Pulmonary artery endothelial cell (primary cell): ENCODE results near the gene ETV3L. TPM values are rescaled to one million over a fixed set of nuclear protein-coding genes. Genes with fewer than 3 reads are reported as not detected.
"Not testable (repeated sequence)": the region's sequence is repeated elsewhere in the genome, so short reads cannot be mapped to it uniquely, and the experiment has no call there.

Source experiments
- DNase-seq: peaks from one replicate; pipeline ENCODE4 v3.0.0-alpha.2; 2011; ENCODE audit warnings: low read depth, low spot score
- total RNA-seq: library from RNA; depleted of rRNA; stranded (reverse); fragments of >200 nt; gene quantifications from 2 replicates; pipeline ENCODE4 v1.2.3, GENCODE V29; 2014

Gene ETV3L
- total RNA-seq, 1 donor from 2014 or later: not detected

DNA sequence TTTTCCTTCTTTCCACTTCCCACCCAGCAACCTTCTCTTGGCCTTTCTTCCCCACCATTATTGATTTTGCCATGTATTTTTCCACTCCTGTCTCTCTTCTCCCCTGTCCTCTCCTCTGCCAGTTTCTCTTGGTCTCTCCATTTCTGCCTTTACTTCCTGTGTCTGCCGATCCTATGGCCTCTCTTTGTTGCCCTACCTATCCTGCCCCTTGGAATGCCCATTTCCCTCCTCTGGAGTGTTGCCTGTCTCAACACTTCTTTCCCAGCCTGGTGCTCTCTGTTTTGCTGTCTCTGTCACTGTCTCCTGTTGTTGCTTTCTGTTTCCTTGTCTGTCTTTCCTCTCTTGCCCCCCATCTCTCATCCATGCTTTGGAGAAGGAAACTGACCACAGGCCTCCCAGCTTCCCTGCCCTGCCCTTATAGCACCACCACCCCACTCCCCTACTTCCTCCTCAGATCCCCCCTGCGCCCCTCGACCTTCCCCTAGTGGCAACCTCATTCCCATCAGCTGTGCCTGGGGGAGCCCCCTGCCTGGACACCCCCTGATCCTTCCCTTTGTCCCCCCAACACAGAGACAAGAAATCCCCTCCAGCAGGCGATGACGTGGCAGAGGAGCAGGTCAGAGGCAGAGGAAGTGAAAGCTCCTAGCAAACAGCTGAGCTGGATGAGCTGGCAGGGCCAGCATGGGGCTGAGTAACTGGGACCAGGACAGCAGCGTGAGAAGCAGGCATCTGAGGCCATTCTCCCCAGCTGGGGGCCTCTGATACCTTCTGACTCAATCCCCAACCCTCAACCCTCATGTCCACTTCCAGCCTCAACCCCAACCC is 6.6 kb upstream of the ETV3L start:
- DNase-seq: peak; percentile 24

DNA sequence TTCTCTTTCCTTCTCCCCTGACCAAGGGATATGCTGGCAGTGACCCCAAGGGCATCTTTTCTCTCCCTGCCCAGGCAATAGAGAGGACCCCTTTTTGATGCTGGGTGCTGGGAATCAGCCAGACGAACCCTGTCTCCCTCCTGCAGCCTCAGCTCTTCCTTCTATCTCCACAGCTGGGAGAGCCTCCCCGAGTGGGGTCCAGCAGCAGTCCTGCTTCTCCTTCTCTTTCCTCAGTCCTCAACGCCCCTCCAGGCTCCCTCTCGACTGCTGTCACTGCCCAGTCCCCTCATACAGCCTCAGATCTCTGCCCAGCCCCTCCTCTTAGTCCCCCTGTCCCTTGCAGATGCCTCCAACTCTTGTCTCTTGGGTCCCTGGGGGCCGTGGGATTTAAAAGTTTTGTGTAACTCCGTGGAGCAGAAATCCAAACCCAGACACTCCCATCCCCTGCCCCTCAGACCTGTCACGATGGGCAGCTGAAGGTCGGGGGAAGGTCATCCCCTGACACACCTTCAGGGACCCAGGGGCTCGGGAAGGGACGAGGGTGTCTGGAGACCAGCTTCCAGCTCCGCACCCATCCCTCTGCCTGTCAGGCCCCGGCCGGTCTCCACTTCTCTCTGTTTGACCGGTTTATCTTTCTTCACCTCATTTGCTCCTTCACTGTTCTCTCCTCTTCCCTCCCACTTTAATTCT is 5.8 kb upstream of the ETV3L start:
- DNase-seq: no peak

DNA sequence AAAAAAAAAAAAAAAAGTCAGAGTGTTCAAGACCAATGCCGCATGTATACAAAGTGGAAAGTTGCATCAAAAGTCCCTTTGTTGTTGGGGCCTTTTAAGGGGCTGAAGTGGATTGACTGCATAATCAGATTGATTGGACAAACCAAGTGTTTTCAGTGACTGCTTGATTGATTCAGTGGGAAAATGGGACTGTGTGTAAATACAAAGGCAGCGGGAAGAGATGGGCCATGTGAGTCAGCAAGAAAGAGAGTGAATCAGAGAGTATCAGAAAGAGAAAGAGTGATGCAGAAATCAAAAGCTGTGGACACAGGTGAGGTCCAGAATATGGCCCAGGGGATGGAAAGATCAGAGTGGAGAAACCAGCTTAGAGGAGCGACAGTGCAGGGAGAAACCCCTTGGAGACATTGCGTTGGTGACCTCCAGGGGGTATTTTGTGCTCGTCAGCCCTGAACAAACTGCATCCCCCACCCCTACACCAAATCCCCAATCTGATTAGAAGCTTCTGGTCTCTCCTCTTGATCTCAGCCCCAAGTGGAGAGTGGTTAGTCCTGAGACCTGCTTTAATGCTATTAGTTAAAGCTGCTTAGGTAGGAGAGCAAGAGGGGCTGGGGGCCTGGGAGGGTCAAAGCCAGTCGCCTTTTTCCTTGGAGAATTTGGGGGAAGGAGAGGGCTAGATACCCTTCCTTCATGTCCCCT is 5.1 kb upstream of the ETV3L start:
- DNase-seq: no peak

DNA sequence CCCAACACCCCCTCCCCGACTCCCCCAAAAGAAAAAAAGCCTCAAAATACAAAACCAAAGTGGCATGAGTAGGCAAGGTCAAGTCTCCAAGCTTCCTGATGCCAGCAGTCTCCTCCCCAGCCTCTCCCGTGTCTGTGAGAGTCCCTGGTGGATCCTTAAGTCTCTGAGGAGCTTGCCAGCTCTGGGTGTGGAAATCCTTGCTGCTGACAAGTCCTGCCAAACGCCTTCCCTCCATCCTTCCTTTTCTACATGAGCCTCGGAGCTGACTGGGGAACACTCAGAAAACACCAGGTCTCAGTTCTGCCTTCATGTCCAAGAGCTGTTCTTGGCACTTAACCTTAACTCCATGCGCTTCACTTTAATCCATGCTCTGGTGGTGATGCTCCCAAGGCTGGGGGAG is 3.7 kb upstream of the ETV3L start:
- DNase-seq: no peak

DNA sequence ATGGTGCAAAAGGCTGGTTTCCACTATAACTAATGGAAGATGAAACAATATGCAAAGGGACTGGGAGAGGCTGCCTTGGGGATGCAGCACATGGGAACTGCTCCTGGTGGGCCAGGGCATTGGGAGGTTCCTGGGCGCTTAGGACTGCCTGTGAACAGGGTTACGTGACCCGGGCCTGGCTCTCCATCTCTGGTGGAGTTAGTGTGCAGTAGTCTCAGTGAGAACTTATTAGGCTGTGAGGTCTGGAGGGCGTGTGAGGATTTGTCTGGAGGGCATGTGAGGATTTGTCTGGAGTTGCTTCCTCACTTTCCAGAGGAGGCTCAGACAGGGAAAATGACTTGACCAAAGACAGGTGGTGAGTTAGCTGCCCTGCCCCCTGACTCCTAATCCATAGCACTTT is 1.5 kb upstream of the ETV3L start:
- DNase-seq: no peak

DNA sequence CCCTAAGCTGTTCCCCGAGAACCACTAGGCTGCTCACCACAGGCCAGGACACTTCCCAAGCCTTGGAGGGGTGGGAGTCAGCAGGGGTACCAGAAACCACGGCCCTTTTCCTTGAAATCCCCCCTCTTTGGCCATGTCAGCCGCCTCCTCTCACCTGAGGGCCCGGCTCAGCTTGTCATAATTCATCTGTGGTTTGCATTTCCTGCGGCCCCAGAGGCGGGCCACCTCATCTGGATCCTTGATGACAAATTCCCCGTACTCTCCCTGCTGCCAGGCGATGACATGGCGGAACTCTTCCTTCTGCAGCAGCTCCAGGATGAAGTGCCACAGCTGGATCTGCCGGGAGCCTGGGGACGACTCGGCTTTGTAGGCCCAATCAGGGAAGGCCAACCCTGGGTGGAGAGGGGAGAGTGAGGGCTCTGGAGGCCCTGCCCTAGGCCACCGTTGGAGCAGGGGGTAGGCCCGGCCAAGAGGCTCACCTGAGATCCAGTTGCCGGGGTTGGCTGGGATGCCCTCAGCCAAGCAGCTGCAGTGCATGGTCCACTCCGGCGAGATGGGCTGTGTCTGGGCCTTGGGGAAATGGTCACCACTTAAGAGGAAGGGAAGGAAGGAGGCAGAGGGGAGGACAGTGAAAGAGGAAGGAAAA is 498 bp downstream of the ETV3L start:
- not testable (repeated sequence) for DNase-seq

DNA sequence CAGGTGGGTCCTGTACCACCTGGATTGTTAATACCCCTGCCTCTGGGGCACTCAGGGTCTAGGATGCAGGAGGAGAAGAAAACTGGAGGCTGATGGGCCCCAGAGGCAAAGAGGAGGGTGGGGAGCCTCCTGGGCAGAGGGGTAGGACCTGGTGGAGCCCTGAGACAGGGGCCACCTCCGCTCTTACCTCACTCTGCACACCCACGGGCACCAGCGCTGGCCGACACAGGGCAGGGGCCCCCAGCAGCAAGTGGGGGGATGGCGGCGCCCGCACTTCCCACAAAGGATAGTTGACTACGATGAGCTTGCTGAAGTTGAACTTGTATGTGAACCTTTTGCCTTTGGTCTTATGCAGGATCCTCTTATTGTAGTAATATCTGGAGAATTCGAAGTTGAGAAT is 1.1 kb downstream of the ETV3L start:
- DNase-seq: no peak

DNA sequence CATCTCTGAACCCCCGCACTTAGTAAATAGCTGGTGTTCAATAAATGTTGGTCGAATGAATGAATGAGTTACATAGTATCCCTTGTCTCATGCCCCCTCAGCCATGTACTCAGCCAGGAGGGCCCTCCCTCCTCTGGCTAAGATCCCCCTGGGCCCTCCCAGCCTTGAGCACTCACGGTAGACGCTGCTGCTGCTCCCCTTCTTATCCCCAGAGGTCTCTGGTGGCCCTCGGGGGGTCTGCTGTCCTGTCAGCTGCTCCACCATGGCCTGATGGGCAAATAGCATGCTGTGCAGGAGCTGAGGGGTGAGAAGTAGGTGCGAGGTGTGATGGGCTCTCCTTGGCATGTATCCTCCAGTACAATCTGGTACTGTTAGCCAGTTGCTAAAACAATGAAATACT is 1.9 kb downstream of the ETV3L start:
- DNase-seq: no peak

DNA sequence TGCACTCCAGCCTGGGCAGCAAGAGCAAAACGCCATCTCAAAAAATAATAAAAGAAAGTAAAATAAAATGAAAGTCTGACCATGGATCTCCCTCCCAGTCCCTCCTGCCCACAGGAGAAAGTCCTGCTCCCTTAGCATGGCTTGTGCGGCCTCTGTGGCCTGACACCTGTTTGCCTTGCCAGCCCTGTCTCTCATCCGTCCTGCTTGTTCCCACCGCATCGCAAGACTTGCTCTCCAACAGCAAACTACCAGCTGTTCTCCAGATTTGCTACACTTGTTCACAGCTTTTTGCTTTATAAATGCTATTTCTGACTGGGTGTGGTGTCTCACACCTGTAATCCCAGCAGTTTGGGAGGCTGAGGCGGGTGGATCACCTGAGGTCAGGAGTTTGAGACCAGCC is 2.7 kb downstream of the ETV3L start:
- no peak for DNase-seq

DNA sequence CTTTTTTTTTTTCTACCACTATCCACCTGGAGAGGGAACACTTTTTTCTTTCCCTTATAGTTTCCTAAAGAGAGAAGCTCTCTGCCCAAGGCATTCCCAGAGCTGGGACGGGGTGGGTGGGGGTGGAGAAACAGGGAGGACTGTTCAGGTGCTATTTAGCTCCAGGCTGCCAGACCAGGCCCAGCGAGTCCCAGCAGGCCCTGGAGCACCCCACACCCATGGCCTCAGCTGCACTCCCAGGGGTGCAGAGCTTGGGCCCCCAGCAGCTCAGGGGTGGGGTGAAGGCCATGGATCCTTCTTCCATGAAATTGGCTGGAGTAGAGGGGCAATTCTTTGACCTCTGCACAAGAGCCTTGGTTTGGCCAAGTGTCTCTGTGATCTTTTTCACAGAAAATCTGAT is 4.1 kb downstream of the ETV3L start:
- DNase-seq: no peak

DNA sequence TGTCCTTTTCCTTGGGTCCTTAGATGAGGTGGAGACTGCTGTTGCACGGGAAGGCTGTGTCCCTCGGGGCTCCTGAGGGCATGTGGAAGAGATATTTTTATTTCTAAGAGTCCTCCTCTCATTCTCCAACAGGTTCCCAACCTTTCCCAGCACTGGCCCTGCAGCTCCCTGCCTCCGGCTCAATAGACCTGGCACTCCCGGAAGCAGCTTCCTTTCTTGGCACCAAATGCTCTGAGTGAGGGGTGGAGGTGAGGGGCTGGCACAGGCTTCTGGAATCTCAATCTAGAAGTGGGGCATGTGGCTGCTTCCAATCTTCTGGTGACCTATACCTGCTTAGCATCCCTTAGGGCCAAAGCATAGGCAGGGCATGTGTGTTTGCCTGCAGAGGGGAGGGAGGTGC is 4.5 kb downstream of the ETV3L start:
- no peak for DNase-seq

DNA sequence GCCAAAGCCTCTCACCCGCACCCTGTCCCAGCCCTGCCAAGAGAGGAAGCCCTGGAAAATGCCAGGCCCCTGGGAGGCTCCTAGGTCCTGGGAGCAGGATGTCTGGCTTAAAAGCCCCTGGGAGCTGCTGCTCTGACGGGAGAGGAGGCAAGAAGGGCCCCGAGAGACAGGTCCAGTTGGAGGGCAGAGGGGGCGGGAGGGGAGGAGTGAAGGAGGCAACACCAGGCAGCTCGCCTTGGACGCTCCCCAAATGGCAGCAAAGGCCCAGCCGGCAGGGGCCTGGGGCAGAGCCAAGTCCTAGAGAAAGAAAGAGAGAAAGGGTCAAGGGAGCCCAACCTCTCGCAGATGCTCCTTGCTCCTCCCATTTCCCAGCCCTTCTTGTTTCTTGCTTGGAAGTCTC is 6.8 kb downstream of the ETV3L start:
- DNase-seq: no peak

DNA sequence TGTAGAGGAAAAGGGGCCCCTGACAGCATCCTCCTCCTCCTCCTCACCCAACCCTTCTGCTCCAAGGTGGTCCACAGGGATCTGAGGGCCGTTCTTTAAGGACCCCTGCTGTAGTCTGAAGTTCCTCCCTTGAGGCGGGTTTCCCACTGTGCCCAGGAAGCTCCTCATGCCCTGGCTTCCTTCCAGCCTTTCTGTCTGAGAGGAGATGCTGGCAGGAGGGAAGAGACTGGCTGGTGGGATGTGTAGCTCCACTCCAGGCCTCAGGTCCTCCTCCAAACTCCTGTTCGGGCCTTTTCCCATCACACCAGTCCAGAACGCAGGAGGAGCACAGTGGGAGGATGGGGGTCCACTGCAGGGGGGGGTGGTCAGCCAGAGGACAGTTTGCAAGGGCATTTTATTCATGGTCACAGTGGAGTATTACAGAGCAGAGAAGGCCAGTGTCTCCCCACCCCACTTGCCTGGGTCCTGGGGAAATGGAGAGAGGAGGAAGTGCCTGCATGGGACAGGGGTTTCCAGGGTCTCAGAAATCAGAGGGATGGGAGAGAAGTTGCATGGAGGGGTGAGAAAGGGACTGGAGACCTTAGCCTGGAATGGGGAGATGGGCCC is 7.8 kb downstream of the ETV3L start:
- DNase-seq: no peak

DNA sequence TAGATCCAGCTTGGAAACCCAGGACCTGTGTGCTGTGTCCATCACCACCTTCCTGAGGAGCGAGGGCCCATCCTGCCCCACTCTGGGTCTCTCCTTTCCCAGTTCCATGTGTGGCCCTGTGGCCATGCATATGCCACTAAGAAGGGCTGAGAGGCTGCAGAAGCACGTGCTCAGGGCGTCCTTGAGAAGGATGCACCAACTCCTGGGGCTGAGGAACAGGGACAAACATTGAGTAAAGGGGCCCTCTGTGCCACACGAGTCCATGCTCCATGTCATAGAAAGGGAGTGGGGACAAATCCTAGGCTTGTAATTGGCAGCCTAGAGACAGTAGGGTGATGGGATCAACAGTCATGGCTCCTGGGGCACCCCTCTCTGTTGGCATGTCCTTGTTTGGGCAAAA is 8.4 kb downstream of the ETV3L start:
- DNase-seq: no peak

DNA sequence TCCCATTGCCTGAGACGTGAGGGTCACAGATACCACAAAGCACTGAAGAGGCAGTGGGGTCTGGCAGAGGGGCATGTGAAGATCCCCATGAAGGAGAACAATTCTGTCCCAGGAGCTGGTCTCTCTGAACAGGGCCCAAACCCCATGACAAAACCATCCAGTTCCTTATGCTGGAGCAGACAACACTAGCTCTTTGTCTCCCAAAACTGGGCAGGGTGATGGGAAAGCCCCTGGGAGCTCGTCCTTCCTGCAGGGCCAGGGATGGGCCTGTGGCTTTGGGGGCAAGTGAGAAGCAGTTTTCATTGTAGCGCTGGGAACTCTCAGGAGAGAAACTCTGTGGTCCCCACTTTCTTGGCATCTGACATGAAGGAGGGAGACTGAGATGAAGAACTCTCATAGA is 8.8 kb downstream of the ETV3L start:
- no peak for DNase-seq

DNA sequence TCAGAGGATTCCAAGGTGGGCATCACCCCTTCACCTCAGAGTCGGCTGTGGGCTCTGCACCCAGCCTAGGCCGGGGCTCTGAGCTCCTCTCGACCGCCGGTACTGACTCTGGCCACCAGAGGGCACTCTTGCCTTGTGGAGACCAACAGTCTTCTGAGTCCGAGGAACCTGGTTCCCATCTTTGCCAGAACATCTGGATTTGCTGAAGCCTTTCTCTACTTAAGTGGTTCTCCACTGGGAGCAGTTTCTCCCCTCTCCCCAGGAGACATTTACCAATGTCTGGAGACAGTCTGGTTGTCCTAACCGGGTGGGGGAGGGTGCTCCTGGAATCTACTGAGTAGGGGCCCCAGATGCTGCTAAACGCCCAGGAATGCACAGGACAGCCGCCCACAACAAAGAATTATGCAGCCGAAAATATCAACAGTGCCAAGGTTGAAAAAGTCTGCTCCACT is 9.4 kb downstream of the ETV3L start:
- peak; percentile 30 for DNase-seq

DNA sequence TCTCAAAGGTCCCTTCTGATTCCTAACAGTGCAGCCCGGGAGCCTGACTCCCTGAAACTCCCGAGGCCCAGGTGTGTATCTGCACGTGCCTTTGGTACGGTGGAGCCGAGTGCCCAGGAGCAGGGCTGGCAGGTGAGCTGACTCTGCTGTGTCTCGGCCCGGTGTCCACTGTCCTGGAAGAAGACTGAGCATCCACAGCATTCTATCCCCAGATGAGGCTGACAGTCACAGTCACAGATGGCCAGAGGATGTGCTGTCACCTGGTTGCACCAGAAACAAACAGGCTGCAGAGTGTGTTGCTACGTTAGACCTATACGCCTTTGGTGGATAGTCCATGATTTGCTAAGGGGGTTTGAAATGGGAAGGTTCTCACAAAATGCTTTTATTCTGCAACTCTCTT is 9.8 kb downstream of the ETV3L start:
- DNase-seq: no peak

DNA sequence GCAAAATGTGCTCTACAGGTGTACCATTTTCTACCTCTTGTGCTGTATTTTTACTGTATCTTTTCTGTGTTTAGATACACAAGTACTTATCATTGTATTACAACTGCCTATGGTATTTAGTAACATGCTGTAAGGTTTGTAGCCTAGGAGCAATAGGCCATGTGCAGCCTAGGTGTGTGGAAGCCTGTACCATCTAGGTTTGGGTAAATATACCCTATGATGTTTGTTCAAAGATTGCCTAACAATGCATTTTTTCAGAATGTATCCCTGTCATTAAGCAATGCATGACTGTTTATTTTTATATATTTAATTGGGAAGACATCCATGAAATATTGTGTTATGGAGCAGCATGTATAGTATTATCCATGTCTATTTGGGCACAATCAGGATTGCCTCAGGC is 11.0 kb downstream of the ETV3L start:
- DNase-seq: no peak

DNA sequence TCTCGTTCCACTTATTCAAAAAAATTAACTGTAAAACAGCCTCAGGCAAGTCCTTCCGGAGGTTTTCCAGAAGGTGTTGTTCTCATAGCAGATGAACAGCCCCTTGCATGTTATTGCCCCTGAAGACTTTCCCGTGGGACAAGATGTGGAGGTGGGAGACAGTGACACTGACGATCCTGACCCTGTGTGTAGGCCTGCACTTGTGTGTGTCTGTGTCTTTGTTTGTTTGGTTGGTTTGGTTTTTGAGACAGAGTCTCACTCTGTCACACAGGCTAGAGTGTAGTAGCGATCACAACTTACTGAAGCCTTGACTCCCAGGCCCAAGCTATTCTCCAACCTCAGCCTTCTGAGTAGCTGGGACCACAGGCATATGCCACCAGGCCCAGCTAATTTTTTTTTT is 12.6 kb downstream of the ETV3L start:
- DNase-seq: no peak

DNA sequence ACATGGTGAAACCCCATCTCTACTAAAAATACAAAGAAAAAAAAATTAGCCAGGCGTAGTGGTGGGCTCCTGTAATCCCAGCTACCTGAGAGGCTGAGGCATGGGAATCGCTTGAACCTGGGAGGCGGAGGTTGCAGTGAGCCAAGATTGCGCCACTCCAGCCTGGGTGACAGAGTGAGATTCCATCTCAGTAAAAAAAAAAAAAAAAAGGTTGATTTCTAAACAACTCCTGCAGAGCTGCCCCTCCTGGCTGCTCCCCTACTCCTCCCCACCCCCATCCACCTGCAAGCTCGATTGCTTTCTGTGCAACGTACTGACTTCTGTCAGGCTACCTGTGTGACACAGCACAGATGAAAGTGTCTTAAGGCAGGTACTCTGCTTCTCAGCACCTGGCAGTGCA is 13.3 kb downstream of the ETV3L start:
- no peak for DNase-seq

DNA sequence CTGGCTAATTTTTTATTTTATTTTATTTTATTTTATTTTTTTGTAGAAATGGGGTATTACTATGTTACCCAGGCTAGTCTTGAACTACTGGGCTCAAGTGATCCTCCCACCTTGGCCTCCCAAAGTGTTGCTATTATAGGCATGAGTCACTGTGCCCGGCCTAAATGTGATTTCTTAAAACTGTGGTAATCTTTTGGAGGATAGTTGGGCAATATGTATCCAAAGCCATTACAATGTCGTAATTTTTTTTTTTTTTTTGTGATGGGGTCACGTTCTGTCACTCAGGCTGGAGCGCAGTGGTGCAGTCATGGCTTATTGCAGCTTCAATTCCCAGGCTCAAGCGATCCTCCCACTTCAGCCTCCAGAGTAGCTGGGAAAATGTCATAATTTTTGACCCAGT is 14.2 kb downstream of the ETV3L start:
- no peak for DNase-seq

DNA sequence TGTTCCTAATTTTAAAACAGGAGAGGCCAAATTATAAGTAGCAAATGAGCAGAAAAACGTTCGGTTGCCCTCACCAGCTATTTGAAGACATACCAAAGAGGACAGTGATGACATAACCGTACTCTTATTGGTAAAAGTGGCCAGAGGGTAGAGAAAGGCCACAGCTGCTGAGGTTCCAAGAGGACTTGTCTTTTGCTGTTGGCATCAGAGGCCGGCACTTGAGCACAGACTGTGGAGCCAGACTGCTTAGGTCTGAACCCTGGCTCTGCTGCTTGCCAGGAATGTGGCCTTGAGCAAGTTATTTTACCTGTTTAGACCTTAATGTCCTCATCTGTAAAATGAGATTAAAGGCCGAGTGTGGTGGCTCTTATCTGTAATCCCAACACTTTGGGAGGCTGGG is 14.9 kb downstream of the ETV3L start:
- no peak for DNase-seq
